ENCODE results near the gene PSMA6.
"Not testable (repeated sequence)": the region's sequence is repeated elsewhere in the genome, so short reads cannot be mapped to it uniquely, and the experiment has no call there.

The PSMA6 gene

GRCh38 chr14:35285168-35286002, 6.8 kb upstream of the PSMA6 start:
- DNase-seq: no peak

- no peak for DNase-seq
Observed at GRCh38 chr14:35286003-35286600, 6.1 kb upstream of the PSMA6 start.

GRCh38 chr14:35286707-35287106, 5.5 kb upstream of the PSMA6 start:
- DNase-seq: no peak

GRCh38 chr14:35287431-35288013, 4.7 kb upstream of the PSMA6 start:
- DNase-seq: no peak

GRCh38 chr14:35289623-35290022, 2.6 kb upstream of the PSMA6 start:
- no peak for DNase-seq

- DNase-seq: no peak
Observed at GRCh38 chr14:35292770-35293561, 784 bp downstream of the PSMA6 start.

- no peak for DNase-seq
Observed at GRCh38 chr14:35295845-35296161, 3.6 kb downstream of the PSMA6 start.

- DNase-seq: no peak
Observed at GRCh38 chr14:35296545-35296944, 4.4 kb downstream of the PSMA6 start.

- no peak for DNase-seq
Observed at GRCh38 chr14:35297706-35298105, 5.5 kb downstream of the PSMA6 start.

- DNase-seq: no peak
Observed at GRCh38 chr14:35298351-35298750, 6.2 kb downstream of the PSMA6 start.

GRCh38 chr14:35299708-35300107, 7.5 kb downstream of the PSMA6 start:
- DNase-seq: no peak

- no peak for DNase-seq
Observed at GRCh38 chr14:35300228-35300627, 8.0 kb downstream of the PSMA6 start.

GRCh38 chr14:35301334-35301733, 9.2 kb downstream of the PSMA6 start:
- DNase-seq: not testable (repeated sequence)

- no peak for DNase-seq
Observed at GRCh38 chr14:35301735-35302528, 9.8 kb downstream of the PSMA6 start.

- no peak for DNase-seq
Observed at GRCh38 chr14:35303149-35303935, 11.2 kb downstream of the PSMA6 start.

GRCh38 chr14:35304812-35305462, 12.8 kb downstream of the PSMA6 start:
- DNase-seq: no peak

- DNase-seq: no peak
Observed at GRCh38 chr14:35305633-35306032, 13.5 kb downstream of the PSMA6 start.

- no peak for DNase-seq
Observed at GRCh38 chr14:35306114-35306513, 13.9 kb downstream of the PSMA6 start.

GRCh38 chr14:35317820-35318219, 25.6 kb downstream of the PSMA6 start:
- no peak for DNase-seq

- DNase-seq: no peak
Observed at GRCh38 chr14:35319509-35319908, 27.3 kb downstream of the PSMA6 start.

GRCh38 chr14:35320472-35320871, 28.3 kb downstream of the PSMA6 start:
- no peak for DNase-seq
